Mesendoderm (in vitro differentiated cells): ENCODE results near the gene TMEM134.

Source experiments
- DNase-seq: peaks from one replicate; pipeline ENCODE4 v3.0.0; 2013
- H2AK5ac ChIP-seq: 2 replicates; pipeline ENCODE4 v1.6.1; 2013; ENCODE audit warnings: low read length, inconsistent platforms
- H2BK120ac ChIP-seq: 2 replicates; pipeline ENCODE4 v1.6.1; 2013; ENCODE audit warnings: low read depth, mild to moderate bottlenecking, low read length, moderate library complexity, mixed read lengths
- H2BK15ac ChIP-seq: replicated peaks from 2 replicates; pipeline ENCODE4 v1.6.1; 2013; ENCODE audit warnings: low read depth, mild to moderate bottlenecking, moderate library complexity
- H2BK5ac ChIP-seq: 2 replicates; pipeline ENCODE4 v1.6.1; 2013; ENCODE audit warnings: low read length, inconsistent platforms
- H3K18ac ChIP-seq: 2 replicates; pipeline ENCODE4 v1.6.1; 2013; ENCODE audit warnings: mild to moderate bottlenecking, low read length, mixed read lengths
- H3K23ac ChIP-seq: one replicate; pipeline ENCODE4 v1.6.1; 2013; ENCODE audit warnings: low read length
- H3K27ac ChIP-seq: 2 replicates; pipeline ENCODE4 v1.5.1; 2013; ENCODE audit warnings: low read depth, mild to moderate bottlenecking, inconsistent platforms, low read length, moderate library complexity
- H3K27me3 ChIP-seq: 2 replicates; pipeline ENCODE4 v1.6.1; 2013; ENCODE audit warnings: low read length, control low read depth, mild to moderate bottlenecking, inconsistent platforms; ENCODE audit not compliant: insufficient read depth, poor library complexity
- H3K36me3 ChIP-seq: 2 replicates; pipeline ENCODE4 v1.6.1; 2013; ENCODE audit warnings: low read length, inconsistent platforms; ENCODE audit not compliant: control insufficient read depth, insufficient read depth
- H3K4ac ChIP-seq: one replicate; pipeline ENCODE4 v1.6.1; 2013; ENCODE audit warnings: low read depth, mild to moderate bottlenecking, low read length, moderate library complexity
- H3K4me1 ChIP-seq: 2 replicates; pipeline ENCODE4 v1.6.1; 2013; ENCODE audit warnings: low read depth, low read length, inconsistent platforms; ENCODE audit not compliant: control insufficient read depth
- H3K4me2 ChIP-seq: 2 replicates; pipeline ENCODE4 v1.6.1; 2013; ENCODE audit warnings: low read length
- H3K4me3 ChIP-seq: 2 replicates; pipeline ENCODE4 v1.5.1; 2013; ENCODE audit warnings: mild to moderate bottlenecking, low read length
- H3K56ac ChIP-seq: one replicate; pipeline ENCODE4 v1.6.1; 2013; ENCODE audit warnings: low read length
- H3K79me1 ChIP-seq: 2 replicates; pipeline ENCODE4 v1.6.1; 2013; ENCODE audit warnings: low read length, inconsistent platforms
- H3K79me2 ChIP-seq: 2 replicates; pipeline ENCODE4 v1.6.1; 2013; ENCODE audit warnings: mild to moderate bottlenecking, low read length; ENCODE audit not compliant: control insufficient read depth, insufficient read depth
- H3K9ac ChIP-seq: 2 replicates; pipeline ENCODE4 v1.6.1; 2013; ENCODE audit warnings: low read length, inconsistent platforms
- H4K5ac ChIP-seq: one replicate; pipeline ENCODE4 v1.6.1; 2013; ENCODE audit warnings: low read length
- H4K8ac ChIP-seq: one replicate; pipeline ENCODE4 v1.6.1; 2013; ENCODE audit warnings: low read depth, mild to moderate bottlenecking, control low read depth, low read length, moderate library complexity
- WGBS: extraction: QIAGEN DNeasy Blood & Tissue Kit; methylation state at CpG from one replicate; pipeline ENCODE4 v1.1.7; 2013; ENCODE audit warnings: low lambda C conversion rate, missing lambda C conversion rate; ENCODE audit not compliant: insufficient coverage; ENCODE audit errors: extremely low coverage; 5-methylcytosine and 5-hydroxymethylcytosine counted together

Gene TMEM134

DNA sequence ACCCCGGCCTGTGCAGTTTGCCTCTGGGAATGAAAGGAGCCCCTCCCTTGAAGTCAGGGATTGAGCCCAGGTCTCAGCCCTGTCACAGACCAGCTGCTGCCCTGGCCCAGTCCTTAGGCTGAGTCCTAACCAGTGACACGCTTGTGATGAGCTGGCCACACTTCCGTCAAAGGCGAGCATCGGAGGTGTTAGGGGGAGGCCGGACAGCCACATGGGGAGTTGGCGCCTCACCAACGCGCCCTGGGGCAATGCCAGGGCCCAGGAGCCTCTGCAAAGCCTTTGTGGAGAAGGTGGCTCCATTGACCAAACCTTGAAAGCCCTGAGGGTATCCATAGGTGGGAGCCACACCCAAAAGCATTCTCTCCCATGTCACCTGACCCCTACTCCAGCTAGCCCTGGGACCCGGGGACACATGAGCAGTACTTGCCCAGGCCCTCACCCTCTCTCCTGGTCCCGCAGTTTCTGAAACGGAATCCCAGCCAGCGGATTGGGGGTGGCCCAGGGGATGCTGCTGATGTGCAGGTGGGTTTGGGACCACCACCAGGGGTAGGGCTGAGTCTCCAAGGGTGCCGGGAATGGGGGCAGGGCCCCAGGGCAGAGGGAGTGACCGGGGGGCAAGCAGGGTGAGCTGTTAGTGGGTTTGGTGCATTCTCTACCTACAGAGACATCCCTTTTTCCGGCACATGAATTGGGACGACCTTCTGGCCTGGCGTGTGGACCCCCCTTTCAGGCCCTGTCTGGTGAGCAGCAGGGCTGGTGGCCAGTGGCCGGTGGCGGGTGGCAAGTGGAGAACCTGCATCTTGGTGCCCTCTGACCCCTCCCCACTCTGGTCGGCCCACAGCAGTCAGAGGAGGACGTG lies 35.3 kb downstream of the TMEM134 start:
- DNase-seq = no peak
- no peak overlapping the region for H3K4ac ChIP-seq
- no peak overlapping the region for H2AK5ac ChIP-seq
- peaks cover 7% of the 10 kb centered on the region for H3K79me1 ChIP-seq
- H2BK120ac ChIP-seq = no peak overlapping the region
- peaks cover 2% of the 10 kb centered on the region for H3K4me1 ChIP-seq
- peaks cover 5% of the 10 kb centered on the region for H3K36me3 ChIP-seq
- H2BK15ac ChIP-seq = no peak overlapping the region
- no CpG with 5 or more reads among the region's 22 CpGs for WGBS
- no peak overlapping the region for H3K4me3 ChIP-seq
- no peak overlapping the region for H3K9ac ChIP-seq
- H3K56ac ChIP-seq = no peak overlapping the region
- no peak overlapping the region for H3K4me2 ChIP-seq
- H4K8ac ChIP-seq = no peak overlapping the region
- H3K18ac ChIP-seq = no peak overlapping the region
- no peak overlapping the region for H4K5ac ChIP-seq
- no peak overlapping the region for H3K23ac ChIP-seq
- no peaks in the 10 kb centered on the region for H3K27me3 ChIP-seq
- H3K79me2 ChIP-seq = peaks cover 7% of the 10 kb centered on the region
- no peak overlapping the region for H2BK5ac ChIP-seq
- no peak overlapping the region for H3K27ac ChIP-seq

DNA sequence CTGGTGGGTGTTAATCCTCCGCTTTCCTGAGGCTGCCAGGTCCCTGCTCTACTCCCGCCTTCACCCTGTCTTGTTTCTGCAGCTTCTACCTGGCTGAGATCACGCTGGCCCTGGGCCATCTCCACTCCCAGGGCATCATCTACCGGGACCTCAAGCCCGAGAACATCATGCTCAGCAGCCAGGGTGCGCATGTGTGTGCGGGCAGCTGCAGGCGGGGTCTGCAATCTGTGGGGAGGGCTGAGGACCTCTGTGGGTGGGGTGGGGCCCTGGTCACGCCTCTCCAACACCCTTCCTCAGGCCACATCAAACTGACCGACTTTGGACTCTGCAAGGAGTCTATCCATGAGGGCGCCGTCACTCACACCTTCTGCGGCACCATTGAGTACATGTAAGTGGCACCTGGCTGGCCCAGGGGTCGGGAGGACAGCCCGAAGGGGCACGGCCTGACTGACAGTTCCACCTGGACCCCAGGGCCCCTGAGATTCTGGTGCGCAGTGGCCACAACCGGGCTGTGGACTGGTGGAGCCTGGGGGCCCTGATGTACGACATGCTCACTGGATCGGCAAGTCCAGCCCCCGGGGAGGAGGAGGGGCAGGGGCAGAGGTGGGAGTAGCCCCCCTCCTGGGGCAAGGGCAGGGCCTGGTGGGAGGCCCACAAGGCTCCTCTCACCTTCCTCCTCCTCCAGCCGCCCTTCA lies 36.2 kb downstream of the TMEM134 start:
- H4K5ac ChIP-seq = no peak overlapping the region
- no peak overlapping the region for H3K9ac ChIP-seq
- H3K36me3 ChIP-seq = peaks cover 5% of the 10 kb centered on the region
- no peak overlapping the region for H3K27ac ChIP-seq
- no peak overlapping the region for H3K4me2 ChIP-seq
- no peak overlapping the region for H3K4ac ChIP-seq
- H2BK15ac ChIP-seq = no peak overlapping the region
- DNase-seq = no peak
- H2AK5ac ChIP-seq = no peak overlapping the region
- no peak overlapping the region for H3K18ac ChIP-seq
- no peak overlapping the region for H3K23ac ChIP-seq
- H3K27me3 ChIP-seq = no peaks in the 10 kb centered on the region
- no peak overlapping the region for H3K56ac ChIP-seq
- no peak overlapping the region for H2BK5ac ChIP-seq
- H4K8ac ChIP-seq = no peak overlapping the region
- no peak overlapping the region for H3K4me3 ChIP-seq
- no peak overlapping the region for H2BK120ac ChIP-seq
- peaks cover 9% of the 10 kb centered on the region for H3K79me1 ChIP-seq
- H3K4me1 ChIP-seq = peaks cover 2% of the 10 kb centered on the region
- no CpG with 5 or more reads among the region's 22 CpGs for WGBS
- peaks cover 9% of the 10 kb centered on the region for H3K79me2 ChIP-seq

DNA sequence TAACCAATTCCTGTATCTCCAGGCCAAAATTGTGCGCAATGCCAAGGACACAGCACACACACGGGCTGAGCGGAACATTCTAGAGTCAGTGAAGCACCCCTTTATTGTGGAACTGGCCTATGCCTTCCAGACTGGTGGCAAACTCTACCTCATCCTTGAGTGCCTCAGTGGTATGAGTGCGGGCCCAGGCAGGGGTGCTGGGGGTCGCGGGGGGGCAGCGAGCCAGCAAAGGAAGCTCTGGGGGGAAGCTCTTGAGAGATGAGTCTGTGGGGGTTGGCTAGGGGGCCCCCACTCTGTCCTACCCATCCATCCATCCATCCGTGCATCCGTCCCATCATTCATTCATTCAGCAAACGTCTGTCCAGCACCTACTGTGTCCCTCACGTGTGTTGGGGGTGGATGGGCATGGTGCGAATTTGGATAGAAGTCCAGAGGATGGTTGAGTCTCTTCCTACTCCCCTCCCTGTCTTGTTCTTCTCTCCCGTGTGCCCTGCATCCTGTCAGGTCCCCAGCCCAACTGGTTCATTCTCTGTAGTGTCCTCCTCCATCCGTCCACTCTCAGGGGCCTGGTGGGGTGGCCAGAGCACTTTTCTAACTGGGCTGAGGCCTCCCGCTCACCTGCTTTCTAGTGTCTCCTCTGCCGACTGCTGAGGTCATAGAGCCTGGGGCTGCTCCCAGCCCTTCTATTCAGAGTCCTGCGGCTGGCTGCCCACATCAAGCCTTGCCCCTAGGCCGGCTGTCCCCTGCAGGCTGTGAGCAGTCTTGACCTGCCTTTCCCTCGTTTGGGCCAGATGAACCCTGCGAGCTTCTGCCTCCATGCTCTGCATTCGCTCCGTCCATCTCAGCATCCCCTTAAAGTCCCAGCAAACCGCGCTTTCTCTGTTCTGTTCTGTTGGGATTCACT lies 37.5 kb downstream of the TMEM134 start:
- no peak overlapping the region for H3K27ac ChIP-seq
- no CpG with 5 or more reads among the region's 24 CpGs for WGBS
- H3K18ac ChIP-seq = no peak overlapping the region
- no peak overlapping the region for H2BK5ac ChIP-seq
- no peak overlapping the region for H3K56ac ChIP-seq
- no peaks in the 10 kb centered on the region for H3K27me3 ChIP-seq
- peaks cover 9% of the 10 kb centered on the region for H3K79me1 ChIP-seq
- no peak overlapping the region for H3K23ac ChIP-seq
- no peak overlapping the region for H4K5ac ChIP-seq
- no peak for DNase-seq
- no peak overlapping the region for H3K4me3 ChIP-seq
- H4K8ac ChIP-seq = no peak overlapping the region
- H3K4ac ChIP-seq = no peak overlapping the region
- H2BK15ac ChIP-seq = no peak overlapping the region
- no peak overlapping the region for H2AK5ac ChIP-seq
- no peak overlapping the region for H2BK120ac ChIP-seq
- peaks cover 9% of the 10 kb centered on the region for H3K79me2 ChIP-seq
- H3K36me3 ChIP-seq = peaks cover 5% of the 10 kb centered on the region
- no peak overlapping the region for H3K4me2 ChIP-seq
- H3K9ac ChIP-seq = no peak overlapping the region
- peaks cover under 1% of the 10 kb centered on the region for H3K4me1 ChIP-seq

DNA sequence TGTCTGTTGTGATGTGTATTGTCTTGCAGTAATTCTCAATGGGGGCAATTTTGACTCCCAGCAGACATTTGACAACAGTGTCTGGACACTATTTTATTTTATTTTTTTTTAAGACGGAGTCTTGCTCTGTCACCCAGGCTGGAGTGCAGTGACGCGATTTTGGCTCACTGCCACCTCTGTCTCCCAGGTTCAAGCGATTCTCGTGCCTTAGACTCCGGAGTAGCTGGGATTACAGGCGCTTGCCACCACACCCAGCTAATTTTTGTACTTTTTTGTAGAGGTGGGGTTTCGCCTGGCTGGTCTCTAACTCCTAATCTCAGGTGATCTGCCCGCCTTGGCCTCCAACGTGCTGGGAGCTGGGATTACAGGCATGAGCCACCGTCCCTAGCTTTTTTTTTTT lies 39.3 kb downstream of the TMEM134 start:
- Histone ChIP-seq H2BK120ac (no peak overlapping the region), H2BK5ac (no peak overlapping the region), H3K4me2 (no peak overlapping the region), H3K27me3 (no peaks in the 10 kb centered on the region), H3K18ac (no peak overlapping the region), H3K27ac (no peak overlapping the region), H3K4me3 (no peak overlapping the region), H4K8ac (no peak overlapping the region), H3K36me3 (peaks cover 5% of the 10 kb centered on the region), H4K5ac (no peak overlapping the region), H3K79me1 (peaks cover 9% of the 10 kb centered on the region), H3K9ac (no peak overlapping the region), H3K4me1 (no peaks in the 10 kb centered on the region), H2AK5ac (no peak overlapping the region), H3K79me2 (peaks cover 9% of the 10 kb centered on the region), H3K4ac (no peak overlapping the region), H3K23ac (no peak overlapping the region), H3K56ac (no peak overlapping the region), H2BK15ac (no peak overlapping the region)
- no peak for DNase-seq
- no CpG with 5 or more reads among the region's 11 CpGs for WGBS

DNA sequence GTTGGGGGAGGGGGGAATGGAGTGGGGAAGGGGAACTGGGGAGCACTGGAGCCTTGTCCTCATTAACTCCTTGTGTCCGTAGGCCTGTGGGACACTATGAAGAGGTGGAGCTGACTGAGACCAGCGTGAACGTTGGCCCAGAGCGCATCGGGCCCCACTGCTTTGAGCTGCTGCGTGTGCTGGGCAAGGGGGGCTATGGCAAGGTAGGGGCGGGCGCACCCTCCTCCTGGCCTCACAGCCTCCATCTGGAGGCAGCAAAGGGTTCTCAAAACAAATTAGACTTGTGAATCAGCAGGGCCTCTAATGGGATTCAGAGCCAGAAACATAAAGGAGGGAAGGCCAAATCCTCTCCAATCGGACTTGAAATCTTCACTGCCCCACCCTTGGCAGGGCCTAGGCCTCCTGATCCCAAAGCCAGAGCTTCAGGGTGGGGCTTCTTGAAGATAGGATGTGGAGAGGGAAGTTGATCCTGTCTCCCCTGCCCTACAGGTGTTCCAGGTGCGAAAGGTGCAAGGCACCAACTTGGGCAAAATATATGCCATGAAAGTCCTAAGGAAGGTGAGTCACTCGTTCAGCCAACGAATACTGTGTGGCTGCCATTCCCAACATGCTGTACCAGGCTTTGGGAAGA lies 39.9 kb downstream of the TMEM134 start:
- peak overlapping the region; percentile 98 for H3K9ac ChIP-seq
- peak overlapping the region; percentile 93 for H3K4me3 ChIP-seq
- no peak overlapping the region for H2BK15ac ChIP-seq
- no peak overlapping the region for H3K23ac ChIP-seq
- no peak overlapping the region for H3K4ac ChIP-seq
- H3K4me2 ChIP-seq = peak overlapping the region; percentile 100
- no peak overlapping the region for H4K8ac ChIP-seq
- H3K27me3 ChIP-seq = no peaks in the 10 kb centered on the region
- H3K79me1 ChIP-seq = peaks cover 9% of the 10 kb centered on the region
- H2BK120ac ChIP-seq = no peak overlapping the region
- no peak overlapping the region for H2BK5ac ChIP-seq
- no peak for DNase-seq
- H3K18ac ChIP-seq = no peak overlapping the region
- no CpG with 5 or more reads among the region's 12 CpGs for WGBS
- peaks cover 2% of the 10 kb centered on the region for H3K36me3 ChIP-seq
- no peak overlapping the region for H4K5ac ChIP-seq
- H3K27ac ChIP-seq = no peak overlapping the region
- peaks cover 9% of the 10 kb centered on the region for H3K79me2 ChIP-seq
- H2AK5ac ChIP-seq = no peak overlapping the region
- H3K4me1 ChIP-seq = no peaks in the 10 kb centered on the region
- peak overlapping the region; percentile 99 for H3K56ac ChIP-seq
